Neural cell (in vitro differentiated cells): ENCODE results near the gene BMPR2.

Experiments
- EP300 ChIP-seq: fragments of 450-650 bp; conservative IDR thresholded peaks from 2 replicates; pipeline ENCODE4 v1.6.1; 2014; ENCODE audit warnings: antibody characterized with exemption, mild to moderate bottlenecking, moderate library complexity; ENCODE audit not compliant: poor library complexity, severe bottlenecking
- EZH2 ChIP-seq: fragments of 200-600, 300-800 bp; shearing (Covaris generic), sonication (generic); IDR thresholded peaks from 2 replicates; pipeline ENCODE4 v1.6.1; 2014; ENCODE audit warnings: antibody characterized with exemption, low read length, borderline replicate concordance, mild to moderate bottlenecking; ENCODE audit not compliant: insufficient read depth, poor library complexity, severe bottlenecking
- MXI1 ChIP-seq: fragments of 450-650 bp; conservative IDR thresholded peaks from 2 replicates; pipeline ENCODE4 v1.6.1; 2014; ENCODE audit warnings: antibody characterized with exemption, mild to moderate bottlenecking; ENCODE audit not compliant: poor library complexity, severe bottlenecking
- TAF1 ChIP-seq: IDR thresholded peaks from 2 replicates; pipeline ENCODE4 v1.6.1; 2012; ENCODE audit warnings: low read depth
- TF ChIP-seq, protein P1 (sequence below): fragments of 450-650 bp; IDR thresholded peaks from 2 replicates; pipeline ENCODE4 v1.5.1; 2014; ENCODE audit warnings: antibody characterized with exemption, mild to moderate bottlenecking, moderate library complexity; ENCODE audit not compliant: poor library complexity, severe bottlenecking

DNA sequence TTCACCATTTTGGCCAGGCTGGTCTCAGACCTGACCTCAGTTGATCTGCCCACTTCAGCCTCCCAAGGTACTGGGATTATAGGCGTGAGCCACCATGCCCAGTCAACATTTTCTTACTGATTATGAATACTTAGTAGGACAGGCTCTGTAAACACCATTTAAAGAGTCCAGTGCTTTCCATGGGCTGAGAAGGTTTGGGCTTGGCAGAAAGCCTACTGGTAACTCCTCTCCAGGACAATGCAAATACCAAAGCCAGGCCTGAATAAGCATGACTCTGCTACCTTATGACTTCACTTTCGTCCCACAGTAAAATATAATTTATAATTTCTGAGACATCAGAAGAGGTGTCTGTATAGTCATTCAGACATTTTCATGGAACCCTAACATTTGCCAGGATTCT, 198.4 kb downstream of the BMPR2 start:
- TF ChIP-seq, protein P1, sequence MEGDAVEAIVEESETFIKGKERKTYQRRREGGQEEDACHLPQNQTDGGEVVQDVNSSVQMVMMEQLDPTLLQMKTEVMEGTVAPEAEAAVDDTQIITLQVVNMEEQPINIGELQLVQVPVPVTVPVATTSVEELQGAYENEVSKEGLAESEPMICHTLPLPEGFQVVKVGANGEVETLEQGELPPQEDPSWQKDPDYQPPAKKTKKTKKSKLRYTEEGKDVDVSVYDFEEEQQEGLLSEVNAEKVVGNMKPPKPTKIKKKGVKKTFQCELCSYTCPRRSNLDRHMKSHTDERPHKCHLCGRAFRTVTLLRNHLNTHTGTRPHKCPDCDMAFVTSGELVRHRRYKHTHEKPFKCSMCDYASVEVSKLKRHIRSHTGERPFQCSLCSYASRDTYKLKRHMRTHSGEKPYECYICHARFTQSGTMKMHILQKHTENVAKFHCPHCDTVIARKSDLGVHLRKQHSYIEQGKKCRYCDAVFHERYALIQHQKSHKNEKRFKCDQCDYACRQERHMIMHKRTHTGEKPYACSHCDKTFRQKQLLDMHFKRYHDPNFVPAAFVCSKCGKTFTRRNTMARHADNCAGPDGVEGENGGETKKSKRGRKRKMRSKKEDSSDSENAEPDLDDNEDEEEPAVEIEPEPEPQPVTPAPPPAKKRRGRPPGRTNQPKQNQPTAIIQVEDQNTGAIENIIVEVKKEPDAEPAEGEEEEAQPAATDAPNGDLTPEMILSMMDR, result no peak
- TF ChIP-seq TAF1 (no peak), MXI1 (no peak), EP300 (no peak), EZH2 (no peak)
